22Rv1 (cell line): Measurements from ENCODE around the gene PAPOLA.

Experiments
- ZFX ChIP-seq: fragments of 450-650 bp; IDR thresholded peaks from 2 replicates; pipeline ENCODE4 v1.6.1; 2017; ENCODE audit warnings: antibody characterized with exemption, borderline replicate concordance
- TF ChIP-seq, protein P1 (sequence below): fragments of 450-650 bp; IDR thresholded peaks from 2 replicates; pipeline ENCODE4 v1.5.1; 2017; ENCODE audit warnings: mild to moderate bottlenecking

DNA sequence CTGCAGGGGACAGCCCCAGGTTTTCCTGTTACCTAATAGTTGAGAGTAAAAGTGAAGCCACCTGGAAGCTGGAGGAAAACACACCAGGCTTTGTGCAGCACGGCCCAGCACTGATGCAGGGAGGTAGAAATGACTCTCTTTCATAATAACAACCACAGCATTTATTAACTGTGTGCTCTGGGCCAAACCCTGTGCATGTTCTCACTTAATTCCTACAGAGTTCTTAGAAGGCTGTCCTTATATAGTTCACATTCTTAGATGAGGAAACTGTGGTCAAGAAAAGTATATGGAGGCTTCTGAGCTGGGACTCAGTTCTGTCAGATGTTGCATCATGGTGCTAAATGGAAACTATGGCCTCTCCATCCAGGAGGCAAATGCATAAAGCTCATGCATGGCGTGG is 100.0 kb downstream of the PAPOLA start:
- TF ChIP-seq, protein P1, sequence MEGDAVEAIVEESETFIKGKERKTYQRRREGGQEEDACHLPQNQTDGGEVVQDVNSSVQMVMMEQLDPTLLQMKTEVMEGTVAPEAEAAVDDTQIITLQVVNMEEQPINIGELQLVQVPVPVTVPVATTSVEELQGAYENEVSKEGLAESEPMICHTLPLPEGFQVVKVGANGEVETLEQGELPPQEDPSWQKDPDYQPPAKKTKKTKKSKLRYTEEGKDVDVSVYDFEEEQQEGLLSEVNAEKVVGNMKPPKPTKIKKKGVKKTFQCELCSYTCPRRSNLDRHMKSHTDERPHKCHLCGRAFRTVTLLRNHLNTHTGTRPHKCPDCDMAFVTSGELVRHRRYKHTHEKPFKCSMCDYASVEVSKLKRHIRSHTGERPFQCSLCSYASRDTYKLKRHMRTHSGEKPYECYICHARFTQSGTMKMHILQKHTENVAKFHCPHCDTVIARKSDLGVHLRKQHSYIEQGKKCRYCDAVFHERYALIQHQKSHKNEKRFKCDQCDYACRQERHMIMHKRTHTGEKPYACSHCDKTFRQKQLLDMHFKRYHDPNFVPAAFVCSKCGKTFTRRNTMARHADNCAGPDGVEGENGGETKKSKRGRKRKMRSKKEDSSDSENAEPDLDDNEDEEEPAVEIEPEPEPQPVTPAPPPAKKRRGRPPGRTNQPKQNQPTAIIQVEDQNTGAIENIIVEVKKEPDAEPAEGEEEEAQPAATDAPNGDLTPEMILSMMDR = no peak
- no peak for TF ChIP-seq ZFX
